Epithelial cell of prostate (primary cell): Measurements from ENCODE around the gene ULK3.
A peak's percentile ranks its signal among the peaks of the same experiment; 100 is the strongest.

Source experiments
- DNase-seq: peaks from one replicate; pipeline ENCODE4 v3.0.0-alpha.2; 2011; ENCODE audit warnings: low read depth, low spot score
- H3K27ac ChIP-seq: fragments of 450-650 bp; 2 replicates; pipeline ENCODE4 v1.5.1; 2017; ENCODE audit warnings: mild to moderate bottlenecking

ULK3 gene

DNA sequence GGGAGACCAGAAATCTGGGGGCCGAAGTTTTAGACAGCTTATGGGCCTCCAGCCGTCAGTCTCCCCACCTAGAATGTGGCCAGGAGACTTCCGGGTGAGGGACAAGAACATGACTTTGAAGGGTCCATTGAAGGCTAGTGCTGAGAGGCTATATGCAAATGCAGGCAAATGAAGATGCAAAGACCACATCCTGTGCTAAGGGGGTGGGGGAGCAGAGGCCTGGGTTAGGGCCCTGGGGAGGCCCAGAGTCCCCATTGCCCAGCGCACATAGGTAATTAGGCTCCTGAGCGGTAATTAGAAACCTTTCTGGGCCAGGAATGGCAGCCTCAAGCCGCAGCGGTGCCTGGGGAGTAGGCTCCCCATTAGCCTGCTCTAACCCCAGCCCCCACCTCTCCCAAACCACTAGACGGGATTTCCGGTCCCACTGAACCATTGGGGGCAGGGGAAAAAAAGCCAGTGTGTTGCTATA, 54.2 kb downstream of the ULK3 start:
- DNase-seq = no peak
- peak overlapping the region; percentile 45 for H3K27ac ChIP-seq

- H3K27ac ChIP-seq = peak overlapping the region; percentile 45
- no peak for DNase-seq
Observed at GRCh38 chr15:74788042-74788682, 54.8 kb downstream of the ULK3 start.

GRCh38 chr15:74787251-74788041, 55.5 kb downstream of the ULK3 start:
- DNase-seq = no peak
- H3K27ac ChIP-seq = peak overlapping the region; percentile 45

- peak overlapping the region; percentile 45 for H3K27ac ChIP-seq
- no peak for DNase-seq
Observed at GRCh38 chr15:74786551-74787165, 56.3 kb downstream of the ULK3 start.
